GM23248 (cell line): ENCODE measurements around the gene STAM2. TPM values are rescaled to one million over a fixed set of nuclear protein-coding genes. Genes with fewer than 3 reads are reported as not detected.

Experiments used
- DNase-seq: peaks from one replicate; pipeline ENCODE4 v3.0.0-alpha.2; 2015
- H2AFZ ChIP-seq: fragments of 200-600 bp; sonication (generic); 2 replicates; pipeline ENCODE4 v1.6.1; 2016; ENCODE audit warnings: antibody characterized with exemption
- H3F3A ChIP-seq: fragments of 200-600 bp; sonication (generic); 2 replicates; pipeline ENCODE4 v1.6.1; 2016; ENCODE audit warnings: mild to moderate bottlenecking, antibody characterized with exemption, mixed run types; ENCODE audit not compliant: insufficient read depth
- H3K27ac ChIP-seq: fragments of 200-600 bp; sonication (generic); 2 replicates; pipeline ENCODE4 v1.5.1; 2016; ENCODE audit warnings: mild to moderate bottlenecking
- H3K27me3 ChIP-seq: fragments of 200-600 bp; sonication (generic); replicated peaks from 2 replicates; pipeline ENCODE4 v1.6.1; 2016; ENCODE audit warnings: mild to moderate bottlenecking; ENCODE audit not compliant: insufficient read depth
- H3K36me3 ChIP-seq: fragments of 200-600 bp; sonication (generic); 2 replicates; pipeline ENCODE4 v1.6.1; 2016; ENCODE audit warnings: low read depth, mild to moderate bottlenecking
- H3K4me1 ChIP-seq: fragments of 200-600 bp; sonication (generic); 2 replicates; pipeline ENCODE4 v1.6.1; 2016; ENCODE audit warnings: mild to moderate bottlenecking; ENCODE audit not compliant: insufficient read depth
- H3K4me2 ChIP-seq: fragments of 200-600 bp; sonication (generic); one replicate; pipeline ENCODE4 v1.6.1; 2016; ENCODE audit warnings: mild to moderate bottlenecking; ENCODE audit not compliant: unreplicated experiment
- H3K4me3 ChIP-seq: fragments of 200-600 bp; sonication (generic); 2 replicates; pipeline ENCODE4 v1.5.1; 2016; ENCODE audit warnings: mild to moderate bottlenecking
- H3K79me2 ChIP-seq: fragments of 200-600 bp; sonication (generic); 2 replicates; pipeline ENCODE4 v1.6.1; 2016; ENCODE audit warnings: mild to moderate bottlenecking; ENCODE audit not compliant: insufficient read depth
- H3K9ac ChIP-seq: fragments of 200-600 bp; sonication (generic); 2 replicates; pipeline ENCODE4 v1.6.1; 2016; ENCODE audit warnings: mild to moderate bottlenecking
- H3K9me2 ChIP-seq: fragments of 200-600 bp; sonication (generic); 2 replicates; pipeline ENCODE4 v1.6.1; 2016; ENCODE audit warnings: mixed run types, mild to moderate bottlenecking, moderate library complexity; ENCODE audit not compliant: insufficient read depth
- H3K9me3 ChIP-seq: fragments of 200-600 bp; sonication (generic); one replicate; pipeline ENCODE4 v1.6.1; 2017; ENCODE audit warnings: low read depth
- H4K20me1 ChIP-seq: fragments of 200-600 bp; sonication (generic); 2 replicates; pipeline ENCODE4 v1.6.0; 2016; ENCODE audit not compliant: insufficient read depth
- EZH2 ChIP-seq: fragments of 200-600 bp; sonication (generic); IDR thresholded peaks from 2 replicates; pipeline ENCODE4 v1.6.1; 2018; ENCODE audit warnings: antibody characterized with exemption, mild to moderate bottlenecking; ENCODE audit not compliant: insufficient read depth, poor library complexity, severe bottlenecking
- EZH2phosphoT487 ChIP-seq: fragments of 200-600 bp; sonication (generic); IDR thresholded peaks from 2 replicates; pipeline ENCODE4 v1.6.1; 2018; ENCODE audit warnings: antibody characterized with exemption, moderate library complexity, mild to moderate bottlenecking, low read depth; ENCODE audit not compliant: insufficient read depth
- WGBS, 2 experiments: methylation state at CpG; one replicate each; pipeline ENCODE4 v1.1.6; 2015 to 2017; ENCODE audit warnings: low lambda C conversion rate in 2 of 2, low coverage in 1 of 2; ENCODE audit errors: missing lambda C conversion rate in 2 of 2; 5-methylcytosine and 5-hydroxymethylcytosine counted together
- in situ Hi-C: fragments of 300-500 bp; cut with MboI; formaldehyde crosslinking; loops from 2 replicates; pipeline ENCODE4 v1.15.0; 2020
- polyA plus RNA-seq: library from polyadenylated mRNA; unstranded; fragments of >200 nt; fragmentation: Nextera tagmentation; extraction: Ambion mirVana; gene quantifications from 2 replicates; pipeline ENCODE4 v1.2.1, GENCODE V29; 2016
- total RNA-seq: library from RNA; depleted of rRNA; stranded (reverse); fragments of >200 nt; shearing (Covaris generic); gene quantifications from 2 replicates; pipeline ENCODE4 v1.2.3, GENCODE V29; 2014

Gene STAM2
- total and polyA plus RNA-seq, 2 experiments from 2014 or later, result 14.9 to 29.6 TPM

DNA sequence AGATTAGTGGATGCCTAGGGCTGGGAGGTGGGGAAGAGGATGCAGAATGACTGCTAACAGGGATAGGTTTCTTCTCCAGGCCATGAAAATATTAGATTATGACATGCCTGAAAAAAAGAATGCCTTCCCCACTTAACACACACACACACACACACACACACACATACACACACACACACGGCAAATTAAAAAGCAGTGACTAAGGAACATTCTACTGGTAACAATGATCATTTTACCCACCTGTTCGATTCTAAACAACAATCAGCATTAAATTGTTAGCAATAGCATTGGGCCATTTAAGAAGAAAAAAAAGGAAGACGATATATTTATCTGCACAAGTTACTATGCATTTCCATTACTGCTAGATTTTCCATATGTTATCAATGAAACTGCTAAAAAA is 87.6 kb downstream of the STAM2 start:
- Histone ChIP-seq H3K4me1 (no peaks in the 10 kb centered on the region), H3K9me3 (no peaks in the 10 kb centered on the region), H3K9ac (no peak overlapping the region), H3F3A (no peaks in the 10 kb centered on the region), H2AFZ (no peak overlapping the region), H3K27me3 (peaks cover 15% of the 10 kb centered on the region), H3K36me3 (no peaks in the 10 kb centered on the region), H3K4me3 (no peak overlapping the region), H3K4me2 (no peak overlapping the region), H3K9me2 (no peaks in the 10 kb centered on the region), H3K79me2 (no peaks in the 10 kb centered on the region), H4K20me1 (no peaks in the 10 kb centered on the region), H3K27ac (no peak overlapping the region)
- WGBS, 2 experiments, result 47 to 50% methylated on average over 3 of the region's 3 CpGs
- DNase-seq, result no peak
- no peak for TF ChIP-seq EZH2
- no peak for TF ChIP-seq EZH2phosphoT487
- in situ Hi-C loops, result no loop called here

DNA sequence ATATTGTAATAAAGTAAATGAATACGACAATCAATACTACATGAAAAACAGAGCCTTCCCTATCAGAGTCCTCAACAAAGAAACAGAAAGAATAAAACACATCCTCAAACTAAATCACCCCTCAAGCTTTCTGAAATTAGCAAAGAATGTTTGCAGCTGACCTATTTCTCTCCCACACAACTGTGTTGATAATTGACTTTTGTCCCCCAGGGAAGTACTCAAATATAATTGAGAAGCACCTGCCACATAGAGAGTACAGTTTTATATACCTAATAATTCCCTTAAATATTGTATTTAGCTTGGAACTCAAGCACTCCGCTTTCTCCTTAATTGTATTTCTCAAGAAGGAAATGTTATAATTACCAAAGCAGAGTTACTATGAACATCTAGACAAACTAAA is 89.3 kb downstream of the STAM2 start:
- no peaks in the 10 kb centered on the region for H3F3A ChIP-seq
- H3K9ac ChIP-seq, result no peak overlapping the region
- H3K4me3 ChIP-seq, result no peak overlapping the region
- no peak overlapping the region for H3K27ac ChIP-seq
- in situ Hi-C loops, result no loop called here
- H4K20me1 ChIP-seq, result no peaks in the 10 kb centered on the region
- no peaks in the 10 kb centered on the region for H3K4me1 ChIP-seq
- no peaks in the 10 kb centered on the region for H3K9me3 ChIP-seq
- H3K36me3 ChIP-seq, result no peaks in the 10 kb centered on the region
- 84 to 87% methylated on average over 2 of the region's 2 CpGs for WGBS, 2 experiments
- no peak overlapping the region for H3K4me2 ChIP-seq
- no peak overlapping the region for H2AFZ ChIP-seq
- TF ChIP-seq EZH2 (no peak), EZH2phosphoT487 (no peak)
- H3K79me2 ChIP-seq, result no peaks in the 10 kb centered on the region
- H3K9me2 ChIP-seq, result no peaks in the 10 kb centered on the region
- no peak for DNase-seq
- H3K27me3 ChIP-seq, result peaks cover 21% of the 10 kb centered on the region

DNA sequence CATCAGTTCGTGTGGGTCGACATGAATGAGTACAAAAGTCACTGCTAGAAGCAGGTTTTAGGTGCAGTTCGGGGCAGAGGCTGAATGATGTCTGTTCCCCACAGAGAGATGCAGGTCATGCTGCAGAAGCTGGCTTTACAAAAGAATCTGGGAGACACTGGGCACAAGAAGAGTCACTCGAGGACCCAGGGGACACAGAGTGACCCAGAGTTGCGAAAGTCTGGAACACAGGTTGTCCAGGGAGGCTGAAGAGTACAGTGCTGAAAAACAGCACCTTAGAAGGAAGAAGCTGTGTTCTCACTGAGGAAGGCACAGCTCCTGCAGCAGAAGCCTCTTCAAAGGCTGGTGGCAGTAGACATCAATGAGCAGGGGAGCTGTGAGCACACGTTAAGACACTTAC is 91.5 kb downstream of the STAM2 start:
- Histone ChIP-seq H3K79me2 (no peaks in the 10 kb centered on the region), H3K27ac (no peak overlapping the region), H3K4me3 (no peak overlapping the region), H3K4me2 (no peak overlapping the region), H3K4me1 (no peaks in the 10 kb centered on the region), H2AFZ (no peak overlapping the region), H3K9me3 (no peaks in the 10 kb centered on the region), H3F3A (no peaks in the 10 kb centered on the region), H3K9me2 (no peaks in the 10 kb centered on the region), H4K20me1 (no peaks in the 10 kb centered on the region), H3K9ac (no peak overlapping the region), H3K36me3 (no peaks in the 10 kb centered on the region), H3K27me3 (peaks cover 16% of the 10 kb centered on the region)
- 69% methylated on average over 6 of the region's 6 CpGs for WGBS, 2 experiments
- in situ Hi-C loops, result no loop called here
- no peak for TF ChIP-seq EZH2phosphoT487
- DNase-seq, result no peak

DNA sequence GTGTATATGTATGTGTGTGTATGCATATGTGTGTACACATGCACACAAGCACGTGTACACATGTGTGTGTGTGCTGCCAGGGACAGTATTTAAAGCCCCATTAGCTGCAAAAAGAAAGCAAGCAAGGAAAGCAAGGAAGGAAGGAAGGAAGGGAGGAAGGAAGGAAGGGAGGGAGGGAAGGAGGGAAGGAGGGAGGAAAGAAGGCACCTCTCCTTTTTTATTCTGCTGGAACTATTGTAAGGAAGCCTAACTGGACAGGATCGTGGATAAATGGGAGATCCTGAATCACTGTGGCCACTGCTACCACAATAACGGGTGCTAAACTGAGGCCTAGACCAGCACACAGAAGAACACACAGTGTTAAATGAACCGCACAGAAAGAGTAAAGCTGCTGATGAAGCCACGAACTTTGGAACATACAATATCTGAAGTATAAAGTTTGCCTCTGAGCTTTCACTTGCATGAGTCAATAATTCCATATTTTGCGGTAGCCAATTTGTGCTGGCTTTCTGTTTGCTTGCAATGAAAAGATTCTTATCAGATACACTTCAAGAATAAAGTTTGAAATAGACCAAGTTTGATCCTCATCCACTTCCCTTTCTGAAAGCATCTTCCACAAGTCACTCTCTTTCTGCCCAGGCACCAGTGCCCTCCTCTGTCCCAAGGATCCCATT is 92.2 kb downstream of the STAM2 start:
- no peaks in the 10 kb centered on the region for H4K20me1 ChIP-seq
- no peak for DNase-seq

More for the DNA sequence above, 92.2 kb downstream of the STAM2 start:
- H3K79me2 ChIP-seq, result no peaks in the 10 kb centered on the region
- in situ Hi-C loops, result no loop called here
- no peak overlapping the region for H3K9ac ChIP-seq
- peaks cover 11% of the 10 kb centered on the region for H3K27me3 ChIP-seq
- H2AFZ ChIP-seq, result no peak overlapping the region
- 38 to 44% methylated on average over 6 of the region's 6 CpGs for WGBS, 2 experiments
- H3K36me3 ChIP-seq, result no peaks in the 10 kb centered on the region
- no peak overlapping the region for H3K4me3 ChIP-seq
- no peak for TF ChIP-seq EZH2phosphoT487
- no peak for TF ChIP-seq EZH2
- H3K9me3 ChIP-seq, result no peaks in the 10 kb centered on the region
- H3K9me2 ChIP-seq, result no peaks in the 10 kb centered on the region
- H3K4me2 ChIP-seq, result no peak overlapping the region
- no peak overlapping the region for H3K27ac ChIP-seq
- no peaks in the 10 kb centered on the region for H3K4me1 ChIP-seq
- H3F3A ChIP-seq, result no peaks in the 10 kb centered on the region
